ENCODE data around the gene LCN1.

- TF ChIP-seq CTCF (IDR thresholded peaks at IDR 0.05; ENCODE audit: insufficient read depth, low read length, poor library complexity, severe bottlenecking) (no peak), EZH2phosphoT487 (conservative IDR thresholded peaks at IDR 0.05; ENCODE audit: low read length) (no peak)
These were observed 42.3 kb upstream of the LCN1 start for GRCh38 chr9:135478829-135479468.

All from SU-DHL-6 (cell line).